ENCODE measurements around the gene CTTNBP2NL.
A peak's percentile ranks its signal among the peaks of the same experiment; 100 is the strongest.
"Not testable (repeated sequence)": the region's sequence is repeated elsewhere in the genome, so short reads cannot be mapped to it uniquely, and the experiment has no call there.

The CTTNBP2NL gene

DNA sequence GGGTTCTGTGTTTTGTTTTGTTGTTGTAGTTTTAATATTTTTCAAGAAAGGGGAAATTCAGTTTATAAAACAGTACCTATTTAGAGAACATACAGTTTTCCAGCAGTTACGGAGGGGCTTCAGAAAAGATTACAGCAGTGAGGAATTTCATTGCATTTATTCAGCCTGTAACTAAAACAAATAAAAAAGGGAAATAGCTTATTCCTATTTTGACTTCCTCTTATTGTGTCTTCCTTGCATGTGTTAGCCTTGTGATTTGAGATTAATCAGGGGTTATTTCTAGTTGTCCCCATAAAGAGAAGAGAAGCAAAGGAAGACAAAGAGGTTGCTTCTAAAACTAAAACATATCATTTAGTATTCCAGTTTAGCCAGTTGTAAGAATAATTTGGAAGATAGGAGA lies 35.0 kb downstream of the CTTNBP2NL start:
- DNase-seq, result no peak

DNA sequence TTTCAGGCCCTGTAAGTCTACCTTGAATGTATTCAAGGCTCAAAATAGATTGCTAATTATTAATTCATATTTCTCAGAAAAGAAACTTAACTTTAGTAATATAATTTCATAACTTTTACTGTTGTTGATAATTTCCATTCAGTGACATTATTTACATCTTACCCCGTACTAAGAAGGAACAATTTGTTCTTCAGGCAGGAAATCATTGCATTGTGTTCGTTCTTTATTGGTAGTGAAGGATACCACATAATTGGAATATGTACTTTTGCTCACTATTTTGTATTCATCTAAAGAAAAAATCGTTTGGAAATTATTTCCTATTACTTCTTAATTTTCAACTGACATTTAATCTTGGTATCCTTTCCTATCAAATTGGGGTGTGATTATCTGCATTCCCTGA lies 39.4 kb downstream of the CTTNBP2NL start:
- no peak for DNase-seq

DNA sequence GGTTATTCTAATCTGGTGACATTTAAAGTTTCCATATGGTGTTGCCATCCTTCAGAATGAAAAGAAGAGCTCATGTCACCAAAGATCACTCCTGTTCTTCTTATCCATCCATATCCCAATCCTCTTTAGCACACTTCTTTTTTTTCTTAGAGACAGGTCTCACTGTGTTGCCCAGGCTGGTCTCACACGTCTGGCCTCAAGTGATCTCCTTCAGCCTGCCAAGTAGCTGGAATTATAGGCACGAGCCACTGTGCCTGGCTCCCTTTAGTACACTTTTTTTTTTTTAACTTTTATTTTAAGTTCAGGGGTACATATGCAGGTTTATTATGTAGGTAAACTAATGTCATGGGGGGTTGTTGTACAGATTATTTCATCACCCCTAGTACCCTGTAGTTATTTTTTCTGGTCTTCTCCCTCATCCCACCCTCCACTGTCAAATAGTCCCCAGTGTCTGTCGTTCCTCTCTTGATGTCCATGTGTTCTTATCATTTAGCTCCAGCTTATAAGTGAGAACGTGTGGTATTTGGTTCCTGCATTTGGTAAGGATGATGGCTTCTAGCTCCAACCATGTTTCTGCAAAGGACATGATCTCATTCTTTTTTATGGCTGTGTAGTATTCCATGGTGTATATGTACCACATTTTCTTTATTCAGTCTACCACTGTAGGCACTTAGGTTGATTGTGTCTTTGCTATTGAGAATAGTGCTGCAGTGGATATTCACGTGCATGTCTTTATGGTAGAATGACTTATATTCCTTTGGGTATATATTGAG lies 40.6 kb downstream of the CTTNBP2NL start:
- no peak for DNase-seq

DNA sequence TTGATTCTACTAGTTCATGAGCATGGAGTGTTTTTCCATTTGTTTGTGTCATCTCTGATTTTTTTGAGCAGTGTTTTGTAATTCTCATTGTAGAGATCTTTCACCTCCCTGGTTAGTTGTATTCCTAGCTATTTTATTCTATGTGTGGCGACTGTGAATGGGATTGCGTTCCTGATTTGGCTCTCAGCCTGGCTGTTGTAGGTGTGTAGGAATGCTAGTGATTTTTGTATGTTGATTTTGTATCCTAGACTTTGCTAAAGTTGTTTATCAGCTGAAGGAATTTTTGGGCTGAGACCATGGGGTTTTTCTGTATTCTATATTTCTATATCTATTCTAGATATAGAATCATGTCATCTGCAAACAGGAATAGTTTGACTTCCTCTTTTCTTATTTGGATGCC lies 42.1 kb downstream of the CTTNBP2NL start:
- not testable (repeated sequence) for DNase-seq

DNA sequence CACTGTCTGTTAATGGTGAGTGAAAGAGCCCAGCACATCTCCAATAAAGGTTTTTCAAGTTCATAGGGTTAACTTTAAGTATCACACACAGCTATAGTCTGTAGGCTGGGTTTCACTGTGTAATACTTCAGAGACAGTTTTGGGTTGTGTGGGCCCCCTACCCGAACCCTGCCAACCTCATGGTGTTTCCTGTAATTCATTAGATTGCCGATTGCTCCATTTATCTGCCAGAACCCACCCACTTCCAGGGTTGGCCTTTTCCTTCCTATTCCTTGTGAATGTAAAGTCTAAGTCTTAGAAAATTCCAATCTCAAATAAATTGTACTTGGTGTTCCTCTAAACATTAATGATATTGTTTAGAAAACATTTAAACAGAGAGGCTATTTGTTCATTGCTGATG lies 43.6 kb downstream of the CTTNBP2NL start:
- no peak for DNase-seq

DNA sequence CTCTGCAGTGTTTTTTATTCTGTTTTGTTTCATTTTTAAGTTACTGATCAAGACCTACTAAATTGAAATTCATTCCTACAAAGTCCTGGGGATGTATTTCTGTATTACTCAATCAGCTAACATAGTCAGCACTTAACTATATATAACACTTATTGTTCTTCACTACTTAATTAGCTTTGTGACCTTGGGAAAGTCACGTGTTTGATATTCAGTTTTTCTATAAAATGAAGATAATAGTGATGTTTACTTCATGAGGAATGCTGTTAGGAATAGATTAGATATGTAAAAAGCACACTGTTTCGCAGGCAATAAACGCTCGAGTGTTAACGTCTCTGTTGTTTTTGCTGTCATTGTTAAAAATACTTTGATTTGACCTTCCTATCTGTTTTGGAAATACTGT lies 44.6 kb downstream of the CTTNBP2NL start:
- DNase-seq, result no peak

DNA sequence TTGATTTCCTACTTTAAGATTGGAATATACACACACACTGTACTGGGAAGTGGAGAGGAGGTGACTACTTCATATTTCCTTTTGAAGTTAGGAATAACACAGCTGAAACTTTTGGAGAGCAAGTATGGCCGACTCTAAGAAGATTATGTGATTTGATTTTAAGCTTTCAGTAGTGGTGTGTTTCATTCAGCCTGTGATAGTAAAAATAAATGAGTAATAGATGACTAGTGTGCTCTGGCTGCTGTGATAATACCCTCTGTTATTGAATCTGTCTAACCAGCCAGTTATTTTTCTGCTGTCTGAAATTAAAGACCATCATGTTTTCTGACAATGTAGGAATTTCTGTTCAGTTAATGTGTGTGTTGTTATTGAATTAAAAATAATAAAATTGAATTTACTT lies 48.3 kb downstream of the CTTNBP2NL start:
- DNase-seq, result no peak

DNA sequence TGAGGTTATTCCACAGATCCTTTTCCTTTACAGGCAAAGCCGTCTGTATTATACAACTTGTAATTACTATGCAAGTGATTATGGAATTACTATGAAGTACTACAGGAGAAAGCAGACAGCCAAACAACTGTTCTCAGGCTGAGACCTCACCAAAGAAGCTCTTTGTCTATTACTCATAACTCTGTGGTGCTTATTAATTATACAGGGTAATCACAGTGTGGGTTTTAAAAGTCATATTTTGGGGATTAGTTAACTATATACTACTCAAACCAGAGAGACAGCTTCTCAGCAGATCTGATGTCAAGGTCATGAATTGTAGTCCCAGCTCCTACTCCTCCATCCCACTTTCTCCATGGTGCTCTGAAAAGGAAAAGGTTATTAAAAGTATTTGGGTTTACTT lies 49.6 kb downstream of the CTTNBP2NL start:
- no peak for DNase-seq

DNA sequence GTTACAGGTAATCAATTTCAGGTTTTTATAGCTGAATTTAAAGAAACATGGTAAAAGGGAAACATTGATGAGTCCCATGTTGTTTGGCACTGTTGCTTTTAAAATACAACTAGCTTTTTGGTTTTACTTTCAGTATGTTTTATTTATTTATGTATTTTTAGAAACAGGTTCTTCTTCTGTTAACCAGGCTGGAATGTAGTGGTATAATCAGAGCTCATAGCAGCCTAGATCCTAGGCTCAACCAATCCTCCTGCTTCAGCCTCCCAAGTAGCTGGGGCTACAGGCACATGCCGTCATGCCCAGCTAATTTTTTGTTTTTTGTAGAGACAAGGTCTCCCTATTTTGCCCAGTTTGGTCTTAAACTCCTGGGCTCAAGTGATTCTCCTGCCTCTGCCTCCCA lies 50.4 kb downstream of the CTTNBP2NL start:
- no peak for DNase-seq

DNA sequence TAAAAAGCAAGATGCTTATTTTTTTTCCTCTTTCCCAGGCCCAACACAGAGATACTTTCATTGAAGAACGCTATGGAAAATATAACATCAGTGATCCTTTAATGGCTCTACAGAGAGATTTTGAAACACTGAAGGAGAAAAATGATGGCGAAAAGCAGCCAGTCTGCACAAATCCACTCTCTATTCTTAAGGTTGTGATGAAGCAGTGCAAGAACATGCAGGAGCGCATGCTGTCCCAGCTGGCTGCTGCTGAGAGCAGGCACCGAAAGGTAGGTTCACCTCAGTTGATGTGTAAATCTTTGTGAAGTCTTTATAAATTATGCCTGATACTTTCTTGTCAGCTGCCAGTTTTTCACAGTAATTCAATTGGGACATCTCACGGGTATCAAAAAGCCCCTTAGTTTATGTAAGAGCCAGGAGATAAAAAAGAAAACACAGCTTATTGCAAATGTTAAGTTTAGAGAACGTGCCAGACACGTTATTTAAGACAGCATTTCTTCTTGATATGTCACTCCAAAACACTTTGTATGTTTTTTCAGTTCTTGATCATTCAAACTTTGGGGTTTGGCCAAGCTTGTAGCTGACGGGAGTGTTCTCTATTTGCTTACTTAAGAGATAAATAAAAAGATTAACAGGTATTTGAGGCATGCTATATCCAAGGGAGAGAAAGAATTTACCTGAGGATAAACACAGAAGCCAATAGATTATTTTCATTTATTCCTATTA lies 53.1 kb downstream of the CTTNBP2NL start:
- DNase-seq, result no peak

DNA sequence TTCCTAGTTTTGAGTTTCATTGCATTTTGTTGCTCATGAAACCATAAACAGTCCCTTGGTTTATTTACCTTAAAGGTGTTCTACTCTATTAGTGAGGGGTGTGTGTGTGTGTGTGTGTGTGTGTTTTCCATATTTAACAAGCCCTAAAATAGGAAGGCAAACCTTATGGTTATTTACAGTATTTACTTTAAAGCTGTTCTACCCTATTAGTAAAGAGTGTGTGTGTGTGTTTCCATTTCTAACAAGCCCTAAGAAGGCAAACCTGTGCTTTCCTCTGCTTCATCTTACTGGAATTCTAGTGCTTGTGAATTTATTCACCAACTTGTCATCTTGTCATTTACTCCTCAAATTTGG lies 53.6 kb downstream of the CTTNBP2NL start:
- no peak for DNase-seq

DNA sequence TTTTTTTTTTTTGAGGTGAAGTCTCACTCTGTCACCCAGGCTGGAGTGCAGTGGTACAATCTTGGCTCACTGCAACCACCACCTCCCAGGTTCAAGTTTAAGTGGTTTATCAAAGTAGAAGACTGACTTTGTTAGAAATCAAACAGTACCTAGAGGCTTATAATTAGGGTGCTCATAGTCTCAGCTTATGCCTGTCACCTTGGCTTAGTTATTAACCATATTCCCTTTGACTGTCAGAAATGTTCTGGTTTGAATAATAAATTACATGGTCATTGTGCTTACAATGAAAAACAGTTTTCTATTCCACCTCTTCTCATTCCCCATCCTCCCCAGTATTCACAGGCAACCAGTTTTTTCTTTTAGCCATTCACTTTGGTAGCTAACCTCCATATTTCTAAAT lies 54.8 kb downstream of the CTTNBP2NL start:
- no peak for DNase-seq

DNA sequence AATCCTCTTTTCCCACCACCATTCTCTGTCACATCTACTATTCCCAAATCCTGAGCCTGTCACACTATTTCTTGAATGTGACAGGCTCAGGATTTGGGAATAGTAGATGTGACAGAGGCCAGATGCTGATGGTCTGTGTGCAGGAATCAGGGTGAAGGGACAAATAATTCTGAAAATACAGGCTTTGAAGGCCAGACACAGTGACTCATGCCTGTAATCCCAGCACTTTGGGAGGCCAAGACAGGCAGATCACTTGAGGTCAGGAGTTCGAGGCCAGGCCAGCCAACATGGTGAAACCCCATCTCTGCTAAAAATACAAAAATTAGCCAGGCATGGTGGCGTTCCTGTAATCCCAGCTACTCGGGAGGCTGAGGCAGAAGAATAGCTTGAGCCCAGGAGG lies 55.3 kb downstream of the CTTNBP2NL start:
- not testable (repeated sequence) for DNase-seq

DNA sequence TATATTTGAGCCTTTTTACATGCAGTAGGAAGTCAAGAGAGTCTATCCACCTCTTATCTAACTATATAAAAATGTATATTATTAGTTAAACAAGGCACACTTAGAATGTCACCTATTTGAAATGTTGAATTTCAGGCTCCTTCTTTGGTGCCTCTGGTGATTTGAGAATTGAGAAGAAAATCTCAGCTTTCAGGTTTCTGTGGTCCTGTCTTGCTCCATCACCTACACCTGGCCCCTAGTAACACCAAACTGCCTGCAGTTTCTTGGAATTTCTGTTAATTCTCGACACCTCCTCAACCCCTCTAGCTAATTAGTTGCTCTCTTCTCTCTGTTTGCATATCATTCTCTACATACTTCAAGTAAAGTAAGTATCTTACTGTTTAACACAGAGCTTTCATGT lies 57.9 kb downstream of the CTTNBP2NL start:
- DNase-seq, result no peak

DNA sequence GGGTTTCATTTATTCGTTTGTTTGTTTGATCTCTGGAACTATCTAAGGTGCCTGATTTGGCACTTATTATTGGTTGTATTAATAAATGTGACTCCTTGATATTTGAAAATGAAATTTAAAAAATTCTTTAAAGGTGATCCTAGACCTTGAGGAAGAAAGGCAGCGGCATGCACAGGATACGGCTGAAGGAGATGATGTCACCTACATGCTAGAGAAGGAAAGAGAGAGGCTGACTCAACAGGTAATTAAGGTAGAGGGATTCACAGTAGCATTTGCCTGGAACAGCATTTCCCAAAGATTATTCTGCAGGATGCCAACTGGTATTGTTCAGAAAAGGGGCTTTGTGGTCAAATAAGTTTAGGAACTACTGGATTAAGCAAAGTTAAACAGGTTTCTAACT lies 58.3 kb downstream of the CTTNBP2NL start:
- DNase-seq, result no peak

DNA sequence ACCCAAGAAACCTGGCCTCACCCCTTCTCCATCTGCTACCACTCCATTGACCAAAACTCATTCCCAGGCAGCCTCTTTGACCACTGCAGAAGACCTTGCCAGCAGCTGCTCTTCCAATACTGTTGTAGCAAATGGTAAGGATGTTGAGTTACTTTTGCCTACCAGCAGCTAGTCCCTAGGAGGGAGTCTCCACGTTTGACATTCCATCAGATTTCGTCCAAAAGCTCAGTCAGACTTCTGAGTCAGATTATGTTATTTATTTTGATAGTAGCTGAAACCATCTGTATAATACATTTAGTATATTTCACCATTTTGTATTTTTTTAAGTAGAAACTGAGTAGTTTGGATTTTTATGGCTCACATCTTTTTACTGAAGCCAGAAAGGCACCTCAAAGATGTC lies 61.2 kb downstream of the CTTNBP2NL start:
- DNase-seq, result no peak

DNA sequence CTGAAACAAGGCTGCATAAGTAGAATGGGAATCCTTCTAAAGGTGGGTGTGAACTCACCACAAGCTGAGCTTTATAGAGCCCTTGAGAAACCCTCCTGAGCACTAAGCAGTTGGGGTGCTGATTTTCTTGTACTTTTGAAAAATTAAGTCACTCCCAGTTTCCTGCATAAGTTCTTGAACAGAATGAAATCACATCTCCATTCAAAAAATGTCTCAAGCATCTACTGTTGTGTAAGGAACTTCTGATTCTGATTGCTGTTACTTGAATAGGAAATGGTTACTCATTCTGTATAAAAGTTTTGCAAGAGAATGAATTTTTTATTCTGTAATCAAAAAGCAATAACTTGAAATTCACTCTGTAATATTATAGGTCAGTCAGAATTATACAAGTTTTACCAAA lies 61.9 kb downstream of the CTTNBP2NL start:
- no peak for DNase-seq

DNA sequence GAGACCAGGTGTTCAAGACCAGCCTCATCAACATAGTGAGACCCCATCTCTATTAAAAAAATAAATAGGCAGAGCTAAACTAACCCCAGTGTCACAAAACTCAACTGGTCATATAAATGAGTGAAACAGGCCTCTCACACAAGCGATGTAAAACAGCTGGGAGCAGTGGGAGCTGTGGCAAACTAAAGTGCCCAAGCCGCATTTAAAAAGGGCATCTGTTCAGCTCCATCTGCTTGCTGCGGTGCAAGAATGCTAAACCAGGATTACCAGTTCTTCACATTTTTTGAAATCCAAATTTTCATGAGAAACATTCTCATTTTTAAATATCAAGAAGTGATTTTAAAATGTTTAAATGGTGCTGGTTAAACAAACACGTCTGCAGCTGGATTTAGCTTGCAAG lies 62.7 kb downstream of the CTTNBP2NL start:
- no peak for DNase-seq

DNA sequence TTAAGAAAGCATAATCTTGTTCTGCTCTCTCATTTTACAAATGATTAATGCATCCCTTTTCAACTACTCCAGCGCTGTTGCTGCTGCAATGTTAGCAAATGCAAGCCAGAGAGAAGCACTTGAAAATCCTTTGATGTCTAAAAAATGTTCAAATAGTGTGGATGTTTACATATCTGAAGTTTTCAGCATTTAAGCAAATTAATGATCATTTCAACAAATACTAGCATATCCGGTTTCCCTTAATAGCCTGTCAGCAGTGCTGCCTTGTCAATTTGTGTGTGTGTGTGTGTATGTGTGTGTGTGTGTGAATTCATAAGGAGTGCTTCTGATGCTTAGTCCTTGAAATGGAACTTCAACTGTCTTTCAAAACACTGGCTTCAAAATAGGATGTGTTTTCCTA lies 64.6 kb downstream of the CTTNBP2NL start:
- DNase-seq, result no peak

DNA sequence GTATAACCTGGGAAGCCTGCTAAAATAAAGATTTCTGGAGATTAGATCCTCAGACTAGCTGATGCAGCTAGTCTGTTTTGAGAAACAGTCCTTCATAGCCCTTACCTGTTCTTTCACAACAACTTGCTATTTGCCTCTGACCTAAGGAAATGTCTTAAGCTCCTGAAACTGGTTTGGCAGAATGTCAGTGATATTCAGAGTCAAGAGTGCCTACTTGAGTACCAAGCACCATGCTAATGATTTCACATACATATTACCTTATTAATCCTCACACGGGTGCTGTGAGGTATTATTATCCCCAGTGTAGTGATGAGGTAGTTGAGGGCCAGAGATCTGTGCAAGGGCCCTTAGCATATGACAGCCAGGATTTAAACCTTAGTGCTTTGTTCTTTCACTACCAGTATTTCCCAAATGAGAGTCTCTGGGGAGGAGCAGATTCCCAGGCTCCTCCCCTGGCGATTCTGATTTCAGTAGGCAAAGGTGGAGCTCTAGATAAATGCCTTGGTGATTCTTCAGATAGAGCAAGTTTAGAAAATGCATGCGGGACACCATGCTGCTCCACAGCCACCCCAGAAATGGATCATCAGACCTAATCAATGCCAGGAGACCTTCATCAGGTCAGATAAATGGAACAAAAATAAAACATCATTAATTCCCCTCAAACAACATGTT lies 65.3 kb downstream of the CTTNBP2NL start:
- no peak for DNase-seq

DNA sequence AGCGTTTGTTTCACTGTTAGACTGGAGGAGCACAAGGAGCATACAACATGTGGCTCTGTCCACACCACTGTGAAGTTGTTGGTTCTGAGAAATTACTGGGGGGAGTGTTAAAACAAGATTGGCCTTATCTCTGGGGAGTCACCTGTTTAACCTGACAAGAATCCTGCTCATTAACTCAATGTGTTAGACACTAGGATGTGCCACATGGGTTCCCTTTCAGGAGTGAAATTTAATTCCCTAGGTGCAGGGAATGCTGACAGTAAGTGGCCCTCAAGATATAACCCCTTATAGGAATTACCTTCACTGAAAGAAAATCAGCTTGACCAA lies 66.9 kb downstream of the CTTNBP2NL start:
- DNase-seq, result no peak

DNA sequence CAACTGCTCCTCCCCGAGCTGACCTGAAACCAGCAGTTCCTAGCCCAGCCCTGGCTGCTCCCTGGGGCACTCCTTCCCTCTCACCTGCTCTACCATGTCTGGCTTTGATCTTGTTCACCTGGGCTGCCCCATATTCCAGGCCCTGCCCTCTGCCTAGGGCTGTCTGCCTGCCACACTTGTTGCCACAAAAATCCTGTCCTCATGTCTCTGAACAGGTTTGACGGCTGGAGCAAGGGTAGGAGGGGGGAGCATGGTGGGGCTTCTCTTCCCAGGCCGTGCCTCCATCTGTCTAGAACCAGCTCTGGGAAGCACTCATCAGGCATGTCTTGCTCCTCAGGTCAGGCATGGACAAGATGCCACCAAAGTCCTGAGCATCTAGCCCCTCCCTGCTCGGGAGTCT lies 68.5 kb downstream of the CTTNBP2NL start:
- DNase-seq, result no peak

DNA sequence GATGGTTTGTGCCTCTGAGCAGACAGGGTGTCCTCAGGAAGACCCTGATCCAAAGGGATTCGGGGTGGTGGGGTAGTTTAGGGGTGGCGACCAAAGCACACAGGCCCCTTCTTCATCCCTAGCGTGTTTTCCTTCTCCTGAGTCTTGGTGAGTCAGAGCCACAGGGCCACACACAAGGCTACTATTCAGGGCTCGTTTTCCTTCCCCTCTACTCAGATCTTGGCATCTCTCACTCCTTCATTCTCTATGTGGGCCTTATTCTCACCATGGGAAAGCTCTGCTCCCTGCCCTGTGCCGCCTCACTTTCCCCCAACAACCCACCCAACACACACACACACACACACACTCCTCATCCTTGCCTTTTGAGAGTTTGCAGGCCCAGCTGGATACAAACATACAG lies 69.1 kb downstream of the CTTNBP2NL start:
- no peak for DNase-seq

DNA sequence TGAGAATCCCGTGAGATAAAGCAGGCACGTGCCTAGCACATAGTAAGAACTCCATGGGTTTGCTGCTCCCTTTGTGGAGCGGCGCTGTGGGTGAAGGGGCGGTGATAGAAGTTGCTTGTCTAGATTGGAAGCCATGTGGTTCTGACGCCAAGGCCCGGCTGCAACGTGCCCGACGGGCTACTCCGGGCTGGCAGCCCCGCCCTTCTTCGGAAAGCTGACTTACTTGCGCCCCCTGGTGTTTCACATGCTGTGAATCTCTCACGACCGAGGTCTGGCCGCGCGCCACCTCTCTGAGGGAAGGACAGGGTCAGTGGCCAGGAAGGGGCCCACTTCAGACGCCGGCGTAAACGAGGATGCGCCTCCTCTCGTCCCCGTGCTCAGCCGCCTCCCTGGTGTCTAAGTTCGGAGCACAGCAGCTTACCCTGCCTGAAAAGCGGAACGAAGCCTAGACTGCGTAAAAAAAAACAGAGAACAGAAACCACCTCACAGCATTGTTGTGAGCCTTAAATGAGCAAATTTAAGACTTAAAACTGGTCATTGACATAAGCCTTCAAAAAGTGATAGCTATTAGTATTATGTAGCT lies 70.2 kb downstream of the CTTNBP2NL start:
- peak; percentile 87 for DNase-seq

All from CD4-positive, alpha-beta T cell treated with Interleukin-10 for 1 hour (primary cell).